Measurements from ENCODE around the gene MPZL3. TPM values are rescaled to one million over a fixed set of nuclear protein-coding genes. Genes with fewer than 3 reads are reported as not detected.

The MPZL3 gene
- total RNA-seq, 2 donors from 2014 or later, result 24.5 to 26.4 TPM

DNA sequence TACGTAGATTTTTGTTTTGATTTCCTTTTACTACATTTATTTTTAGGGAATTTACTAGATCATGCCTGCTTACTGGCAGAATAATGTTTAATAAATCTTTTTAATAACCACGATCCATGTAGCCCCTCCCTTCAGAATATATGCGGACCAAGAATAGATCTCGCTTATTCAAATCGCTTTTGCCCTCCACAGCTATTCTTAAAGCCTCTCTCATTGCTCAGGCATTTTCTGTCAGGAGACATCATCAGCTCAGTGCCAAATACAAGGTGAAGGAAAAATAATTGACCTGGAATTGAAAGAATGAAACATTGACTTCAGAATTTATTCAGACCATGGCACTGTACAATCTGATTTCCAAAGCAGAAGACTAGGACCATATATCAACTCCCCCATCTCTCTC, 17.3 kb downstream of the MPZL3 start:
- no peaks in the 10 kb centered on the region for H3K9me3 ChIP-seq (ENCODE audit: control insufficient read depth, low read length, poor library complexity, severe bottlenecking)
- Mint-ChIP-seq H3K4me1 (peaks cover 32% of the 10 kb centered on the region), H3K27me3 (no peaks in the 10 kb centered on the region), H3K36me3 (ENCODE audit: low read depth) (peaks cover 13% of the 10 kb centered on the region), H3K4me3 (no peak overlapping the region), H3K27ac (peak overlapping the region; percentile 83)
- ATAC-seq (no peak), DNase-seq (no peak)

DNA sequence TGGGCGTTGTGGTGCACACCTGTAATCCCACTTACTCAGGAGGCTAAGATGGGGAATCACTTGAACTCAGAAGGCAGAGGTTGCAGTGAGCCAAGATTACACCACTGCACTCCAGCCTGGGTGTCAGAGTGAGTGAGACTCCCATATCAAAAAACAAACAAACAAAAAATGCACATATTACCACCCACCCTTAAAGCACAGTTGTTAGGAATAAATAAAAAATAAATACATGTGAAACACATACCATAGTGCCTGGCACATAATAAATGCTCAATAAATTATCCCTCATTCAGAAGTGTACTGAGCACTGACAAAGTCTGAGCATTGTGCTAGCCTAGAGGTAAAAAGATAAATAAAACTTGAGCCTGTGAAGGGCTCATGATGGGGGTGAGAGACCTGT, 18.3 kb downstream of the MPZL3 start:
- peaks cover 13% of the 10 kb centered on the region for H3K36me3 Mint-ChIP-seq (ENCODE audit: low read depth)
- peak overlapping the region; percentile 75 for H3K27ac Mint-ChIP-seq
- no peak overlapping the region for H3K4me3 Mint-ChIP-seq

DNA sequence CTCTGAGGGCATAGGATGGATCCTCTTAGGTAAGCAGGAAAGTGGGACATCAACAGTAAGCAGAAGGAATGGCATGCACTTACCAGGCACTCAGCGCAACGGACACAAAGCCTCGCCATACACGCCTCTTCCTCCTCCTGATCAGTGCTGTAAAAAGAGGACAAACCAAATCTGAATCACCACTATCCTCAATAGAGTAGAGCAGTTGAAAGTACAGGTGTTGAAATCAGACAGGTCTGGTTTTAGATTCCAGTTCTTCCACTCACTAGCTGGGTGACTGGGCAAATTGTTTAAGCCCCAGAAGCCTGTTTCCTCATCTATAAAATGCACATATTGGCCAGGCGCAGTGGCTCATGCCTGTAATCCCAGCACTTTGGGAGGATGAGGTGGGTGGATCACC, 18.8 kb downstream of the MPZL3 start:
- ATAC-seq (no peak), DNase-seq (no peak)
- no peak overlapping the region for H3K4me3 Mint-ChIP-seq
- H3K4me1 Mint-ChIP-seq, result peaks cover 28% of the 10 kb centered on the region
- no peaks in the 10 kb centered on the region for H3K9me3 ChIP-seq (ENCODE audit: control insufficient read depth, low read length, poor library complexity, severe bottlenecking)
- H3K27me3 Mint-ChIP-seq, result no peaks in the 10 kb centered on the region
- H3K36me3 Mint-ChIP-seq (ENCODE audit: low read depth), result peaks cover 13% of the 10 kb centered on the region
- H3K27ac Mint-ChIP-seq, result peak overlapping the region; percentile 75

More for the DNA sequence above, 18.3 kb downstream of the MPZL3 start:
- Mint-ChIP-seq H3K4me1 (peaks cover 30% of the 10 kb centered on the region), H3K27me3 (no peaks in the 10 kb centered on the region)
- DNase-seq (no peak), ATAC-seq (no peak)
- no peaks in the 10 kb centered on the region for H3K9me3 ChIP-seq (ENCODE audit: control insufficient read depth, low read length, poor library complexity, severe bottlenecking)

DNA sequence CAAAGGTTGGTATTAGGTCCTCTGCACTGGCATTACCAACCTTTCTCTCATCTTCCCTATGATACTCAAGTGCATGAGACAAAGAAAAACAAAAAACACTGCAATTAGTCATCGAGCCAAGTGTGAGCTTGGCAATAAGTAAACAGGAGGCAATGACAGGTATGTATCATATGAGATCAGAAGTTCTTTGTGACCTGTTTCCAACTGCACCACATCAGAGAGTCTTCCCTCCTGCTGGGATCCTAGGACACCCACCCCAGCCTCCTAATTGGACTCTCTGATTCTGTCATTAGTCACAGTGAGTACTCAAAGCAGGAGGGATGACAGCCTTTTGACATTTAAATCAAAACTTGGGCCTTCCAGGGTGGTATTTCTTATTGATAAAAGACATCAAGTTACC, 19.5 kb downstream of the MPZL3 start:
- H3K9me3 ChIP-seq (ENCODE audit: control insufficient read depth, low read length, poor library complexity, severe bottlenecking), result no peaks in the 10 kb centered on the region
- DNase-seq (no peak), ATAC-seq (no peak)
- Mint-ChIP-seq H3K4me1 (peaks cover 30% of the 10 kb centered on the region), H3K36me3 (ENCODE audit: low read depth) (peaks cover 13% of the 10 kb centered on the region), H3K27me3 (no peaks in the 10 kb centered on the region), H3K4me3 (no peak overlapping the region), H3K27ac (peak overlapping the region; percentile 75)

DNA sequence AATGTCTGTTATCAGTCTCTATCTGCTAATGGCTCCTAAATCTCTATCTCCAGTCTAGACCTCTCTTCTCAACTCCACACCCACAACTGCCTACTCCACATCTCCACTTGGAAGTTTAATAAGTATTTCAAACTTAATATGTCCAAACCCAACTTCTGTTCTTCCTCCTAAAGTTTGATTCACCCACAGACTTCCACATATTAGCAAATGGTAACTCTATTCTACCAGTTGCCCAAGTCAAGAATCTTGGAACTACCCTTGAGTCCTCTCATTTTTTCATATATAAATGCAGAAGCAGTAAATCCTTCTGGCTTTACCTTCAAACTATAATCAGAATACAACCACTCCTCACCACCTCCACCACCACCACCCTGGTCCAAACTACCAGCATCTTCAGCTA, 20.7 kb downstream of the MPZL3 start:
- ATAC-seq, result no peak
- peaks cover 39% of the 10 kb centered on the region for H3K4me1 Mint-ChIP-seq
- no peaks in the 10 kb centered on the region for H3K27me3 Mint-ChIP-seq
- no peak overlapping the region for H3K27ac Mint-ChIP-seq
- H3K36me3 Mint-ChIP-seq (ENCODE audit: low read depth), result peaks cover 13% of the 10 kb centered on the region
- no peak for DNase-seq
- H3K4me3 Mint-ChIP-seq, result no peak overlapping the region
- no peaks in the 10 kb centered on the region for H3K9me3 ChIP-seq (ENCODE audit: control insufficient read depth, low read length, poor library complexity, severe bottlenecking)

DNA sequence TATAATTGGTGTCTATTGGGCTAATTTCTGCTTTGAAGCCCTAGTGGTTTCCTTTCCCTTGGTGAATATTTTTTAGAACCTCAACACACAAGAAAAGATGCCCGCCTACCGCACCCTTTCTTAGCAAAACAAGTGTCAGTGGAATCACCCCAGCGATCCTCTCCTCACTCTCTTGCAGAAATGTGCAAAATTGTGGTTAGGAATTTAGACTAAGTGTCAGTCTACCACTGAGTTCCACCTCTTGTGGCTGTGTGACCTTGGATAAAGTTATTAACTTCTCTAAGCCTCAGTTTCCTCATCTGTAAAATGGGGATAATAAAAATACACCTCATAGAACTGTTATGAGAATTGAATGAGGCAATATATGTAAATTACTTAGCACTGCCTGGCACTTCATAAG, 22.1 kb downstream of the MPZL3 start:
- no peaks in the 10 kb centered on the region for H3K9me3 ChIP-seq (ENCODE audit: control insufficient read depth, low read length, poor library complexity, severe bottlenecking)
- no peaks in the 10 kb centered on the region for H3K27me3 Mint-ChIP-seq
- ATAC-seq (peak; percentile 68), DNase-seq (peak in 2 of 3 donors; percentile 32 to 33)
- no peak overlapping the region for H3K27ac Mint-ChIP-seq
- peaks cover 8% of the 10 kb centered on the region for H3K36me3 Mint-ChIP-seq (ENCODE audit: low read depth)
- H3K4me1 Mint-ChIP-seq, result peaks cover 39% of the 10 kb centered on the region
- no peak overlapping the region for H3K4me3 Mint-ChIP-seq

DNA sequence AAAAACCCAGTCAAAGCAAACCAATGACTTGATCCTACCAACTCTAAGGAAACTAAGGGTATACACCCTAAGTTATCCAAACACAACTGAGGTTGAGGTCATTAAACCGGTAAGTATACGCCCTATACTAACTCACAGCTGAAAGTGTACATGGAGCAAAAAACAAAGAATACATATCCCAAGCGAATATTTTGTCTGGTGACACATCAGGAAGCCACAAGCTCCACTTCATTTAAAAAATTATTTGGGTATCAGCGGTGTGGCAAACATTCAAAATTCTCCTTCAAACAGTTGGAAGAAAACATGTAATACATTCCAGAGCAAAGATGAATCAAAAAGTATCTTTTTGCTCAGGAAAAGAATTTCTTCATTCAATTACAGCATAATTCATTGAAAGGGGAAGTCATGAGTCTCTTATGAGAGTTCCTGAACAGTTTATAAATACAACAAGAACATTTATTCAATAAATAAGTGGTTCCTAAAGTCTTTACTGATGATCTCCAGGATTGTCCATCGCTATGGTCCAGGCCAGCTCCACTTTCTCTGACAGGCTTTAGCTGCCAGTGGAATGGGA, 22.8 kb downstream of the MPZL3 start:
- peaks cover 6% of the 10 kb centered on the region for H3K36me3 Mint-ChIP-seq (ENCODE audit: low read depth)
- H3K9me3 ChIP-seq (ENCODE audit: control insufficient read depth, low read length, poor library complexity, severe bottlenecking), result no peaks in the 10 kb centered on the region
- peaks cover 41% of the 10 kb centered on the region for H3K4me1 Mint-ChIP-seq
- no peak for DNase-seq
- H3K4me3 Mint-ChIP-seq, result peak overlapping the region; percentile 51
- no peaks in the 10 kb centered on the region for H3K27me3 Mint-ChIP-seq
- H3K27ac Mint-ChIP-seq, result no peak overlapping the region
- no peak for ATAC-seq

DNA sequence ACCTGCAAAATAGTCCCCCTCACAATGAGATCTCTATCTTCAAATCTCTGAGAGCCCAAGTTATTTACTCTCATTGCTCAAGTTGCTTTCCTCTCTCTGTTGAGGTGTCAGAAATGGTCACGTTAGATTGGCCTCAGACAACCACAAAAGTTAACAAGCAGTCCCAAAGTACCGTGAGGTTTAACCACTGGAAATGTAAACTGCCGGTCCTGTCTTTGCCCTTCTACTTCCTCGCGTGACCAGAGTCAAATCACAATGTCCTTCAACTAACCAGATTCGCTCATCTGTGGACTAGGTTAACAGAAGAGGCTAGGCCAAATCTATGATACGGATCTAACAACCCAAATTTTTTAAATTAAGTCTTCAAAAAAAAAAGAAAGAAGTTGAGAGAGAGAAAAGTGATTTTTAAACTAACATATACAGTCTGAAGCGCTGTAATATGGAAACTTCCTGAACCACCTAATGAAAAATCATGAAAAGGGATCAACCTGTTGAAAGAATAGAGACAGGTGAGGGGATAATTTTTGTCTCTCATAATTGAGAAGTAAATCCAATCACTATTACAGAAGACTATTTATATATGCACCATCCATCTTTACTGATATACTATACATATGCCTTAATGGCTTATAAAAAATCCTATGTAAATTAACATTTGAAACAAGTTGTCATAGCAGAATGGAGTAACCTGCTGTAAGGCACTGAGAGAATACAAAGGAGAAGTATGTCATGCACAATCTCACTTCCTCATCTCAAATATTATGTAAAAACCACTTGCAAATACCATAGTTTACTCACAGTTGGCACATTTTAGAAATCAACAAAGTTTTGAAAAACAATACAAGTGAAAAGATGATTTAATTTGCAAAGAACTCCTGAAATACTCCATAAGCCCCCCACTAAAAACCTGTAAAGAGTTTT, 24.0 kb downstream of the MPZL3 start:
- ATAC-seq, result peak; percentile 46
- no peaks in the 10 kb centered on the region for H3K9me3 ChIP-seq (ENCODE audit: control insufficient read depth, low read length, poor library complexity, severe bottlenecking)
- no peak for DNase-seq
- Mint-ChIP-seq H3K27ac (no peak overlapping the region), H3K27me3 (no peaks in the 10 kb centered on the region), H3K4me1 (peaks cover 45% of the 10 kb centered on the region), H3K4me3 (peak overlapping the region; percentile 58), H3K36me3 (ENCODE audit: low read depth) (peaks cover 2% of the 10 kb centered on the region)

DNA sequence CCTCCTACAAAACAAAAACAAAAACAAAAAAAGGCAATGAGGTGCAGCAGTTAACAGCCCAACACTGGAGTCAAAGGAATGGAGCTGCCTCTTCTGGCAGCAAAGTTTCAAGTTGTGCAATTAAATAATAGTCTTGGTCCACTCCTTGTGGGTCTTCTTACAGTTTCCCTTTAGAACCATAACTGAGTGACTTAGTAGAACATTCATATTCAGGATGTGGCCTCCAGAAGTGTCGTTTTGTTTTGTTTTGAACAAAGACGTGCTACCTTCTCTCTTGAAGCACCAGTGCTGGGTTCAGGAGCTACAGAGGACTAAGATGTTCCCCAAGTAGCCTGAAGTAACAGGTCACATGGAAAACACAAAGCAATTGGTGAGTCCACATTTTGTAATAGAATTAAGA, 25.4 kb downstream of the MPZL3 start:
- H3K4me1 Mint-ChIP-seq, result peaks cover 50% of the 10 kb centered on the region
- ATAC-seq (no peak), DNase-seq (no peak)
- H3K27me3 Mint-ChIP-seq, result no peaks in the 10 kb centered on the region
- H3K4me3 Mint-ChIP-seq, result peak overlapping the region; percentile 71
- H3K9me3 ChIP-seq (ENCODE audit: control insufficient read depth, low read length, poor library complexity, severe bottlenecking), result no peaks in the 10 kb centered on the region
- no peak overlapping the region for H3K27ac Mint-ChIP-seq
- no peaks in the 10 kb centered on the region for H3K36me3 Mint-ChIP-seq (ENCODE audit: low read depth)

DNA sequence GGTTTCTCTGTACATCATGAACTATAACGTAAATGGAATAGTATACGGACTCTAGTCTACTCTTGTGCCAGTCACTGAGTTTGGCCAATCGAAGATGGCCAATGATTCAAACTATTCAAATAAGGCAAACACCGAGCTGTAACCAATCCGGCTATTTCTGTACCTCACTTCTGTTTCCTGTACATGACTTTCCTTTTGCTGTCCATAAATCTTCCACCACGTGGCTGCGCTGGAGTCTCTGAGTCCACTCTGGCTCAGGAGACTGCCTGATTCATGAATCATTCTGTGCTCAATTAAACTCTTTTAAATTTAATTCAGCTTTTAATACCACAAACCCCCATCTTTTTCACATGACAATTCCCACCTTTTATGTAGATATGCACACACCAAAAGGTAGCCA, 25.9 kb downstream of the MPZL3 start:
- Mint-ChIP-seq H3K36me3 (ENCODE audit: low read depth) (no peaks in the 10 kb centered on the region), H3K4me1 (peaks cover 54% of the 10 kb centered on the region), H3K27me3 (no peaks in the 10 kb centered on the region), H3K27ac (no peak overlapping the region), H3K4me3 (peak overlapping the region; percentile 71)
- DNase-seq (no peak), ATAC-seq (no peak)
- H3K9me3 ChIP-seq (ENCODE audit: control insufficient read depth, low read length, poor library complexity, severe bottlenecking), result no peaks in the 10 kb centered on the region

DNA sequence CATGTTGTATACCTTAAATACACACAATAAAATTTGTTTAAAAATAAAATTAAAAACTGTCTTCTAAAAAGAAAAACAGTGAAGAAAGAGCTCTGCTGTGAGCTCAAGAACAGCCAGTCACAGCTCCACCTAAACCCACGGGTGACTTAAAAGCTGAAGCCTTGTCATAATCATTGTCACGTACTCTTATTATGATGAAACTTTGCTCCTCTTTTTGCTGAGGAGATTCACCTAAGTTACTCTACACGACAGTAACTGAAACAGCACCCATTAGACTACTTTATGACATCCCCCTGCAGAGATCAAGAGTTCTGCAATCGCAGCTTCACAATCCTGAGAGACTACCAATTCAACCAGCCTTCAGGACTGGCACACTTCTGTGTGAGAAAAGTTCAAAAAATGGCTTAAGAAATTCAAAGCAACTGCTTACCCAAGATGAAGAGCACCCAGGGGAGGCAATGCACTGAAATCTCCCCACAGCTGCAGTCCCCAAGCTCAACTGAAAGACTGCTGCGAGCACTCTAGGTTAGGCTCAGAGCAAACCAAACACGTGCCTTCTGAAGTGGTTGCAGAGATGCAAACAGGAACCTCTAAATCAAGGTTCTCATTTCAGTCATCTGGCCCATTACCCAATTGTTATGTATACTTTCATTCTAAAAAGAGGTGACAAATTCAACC, 27.5 kb downstream of the MPZL3 start, which contains the start of gene JAML:
Gene JAML (minus strand): TSS at position 501 of the 678 bp plus-strand sequence. CDS start 10,145 bp downstream, outside the sequence.
- Mint-ChIP-seq H3K36me3 (ENCODE audit: low read depth) (no peaks in the 10 kb centered on the region), H3K27me3 (no peaks in the 10 kb centered on the region), H3K4me1 (peaks cover 65% of the 10 kb centered on the region), H3K27ac (peak within 1 kb of the TSS; percentile 95), H3K4me3 (peak within 1 kb of the TSS; percentile 96)
- peak in 2 of 3 donors; percentile 49 to 50 for DNase-seq
- no peaks in the 10 kb centered on the region for H3K9me3 ChIP-seq (ENCODE audit: control insufficient read depth, low read length, poor library complexity, severe bottlenecking)
- ATAC-seq, result peak; percentile 86

DNA sequence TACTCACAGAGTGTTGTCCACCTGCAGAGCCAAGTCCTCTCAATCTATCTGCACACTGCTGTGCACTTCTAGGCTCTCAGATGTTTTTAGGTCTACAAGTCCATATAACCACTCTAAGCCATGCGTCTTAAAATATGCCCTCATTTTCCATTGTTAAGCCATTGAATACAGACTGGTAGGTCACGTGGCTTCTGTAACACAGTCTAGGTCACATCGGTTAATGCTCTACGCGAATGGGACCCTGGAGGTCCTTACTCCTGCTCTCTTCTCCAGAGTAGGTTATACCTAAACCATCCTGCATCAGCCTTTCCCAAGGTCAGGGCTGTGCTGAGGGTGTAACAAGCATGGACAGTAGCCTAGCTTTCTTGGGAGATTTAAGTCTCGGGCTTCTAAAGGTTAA, 28.2 kb downstream of the MPZL3 start:
- no peaks in the 10 kb centered on the region for H3K36me3 Mint-ChIP-seq (ENCODE audit: low read depth)
- no peaks in the 10 kb centered on the region for H3K9me3 ChIP-seq (ENCODE audit: control insufficient read depth, low read length, poor library complexity, severe bottlenecking)
- H3K27ac Mint-ChIP-seq, result peak overlapping the region; percentile 95
- H3K4me1 Mint-ChIP-seq, result peaks cover 67% of the 10 kb centered on the region
- H3K4me3 Mint-ChIP-seq, result peak overlapping the region; percentile 96
- ATAC-seq (peak; percentile 35), DNase-seq (no peak)
- no peaks in the 10 kb centered on the region for H3K27me3 Mint-ChIP-seq

DNA sequence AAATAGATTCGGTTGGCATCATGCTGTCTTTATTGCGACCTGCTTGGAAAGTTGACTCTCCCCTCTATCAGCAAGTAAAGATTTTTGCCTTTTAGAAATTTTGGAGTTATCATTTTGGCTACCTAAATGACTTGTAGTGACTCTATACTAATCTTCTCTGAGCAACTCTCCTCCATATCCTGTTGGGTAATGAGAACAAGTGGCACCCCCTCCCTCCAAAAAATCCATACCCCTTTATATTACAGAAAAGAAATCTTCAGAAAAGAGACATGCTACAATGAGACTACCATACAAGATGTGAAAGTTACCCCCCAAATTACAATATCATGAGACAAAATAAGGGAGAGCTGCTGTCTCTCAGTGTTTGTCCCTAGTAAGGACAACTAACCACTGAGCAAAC, 28.6 kb downstream of the MPZL3 start:
- DNase-seq (no peak), ATAC-seq (no peak)
- Mint-ChIP-seq H3K4me3 (peak overlapping the region; percentile 96), H3K27ac (peak overlapping the region; percentile 95), H3K4me1 (peaks cover 69% of the 10 kb centered on the region), H3K27me3 (no peaks in the 10 kb centered on the region), H3K36me3 (ENCODE audit: low read depth) (no peaks in the 10 kb centered on the region)
- no peaks in the 10 kb centered on the region for H3K9me3 ChIP-seq (ENCODE audit: control insufficient read depth, low read length, poor library complexity, severe bottlenecking)
